ENCODE data around the gene ERG. TPM values are rescaled to one million over a fixed set of nuclear protein-coding genes. Genes with fewer than 3 reads are reported as not detected.

Gene ERG
- total and polyA plus RNA-seq, 7 experiments from 2014 or later: 0.24 to 1.3 TPM; not detected in 5

- peaks cover 0 to 4% (median 0%) of the 10 kb centered on the region in 5 donors for H3K36me3 Mint-ChIP-seq
- ATAC-seq (no peak), DNase-seq (peak in 2 of 9 donors; percentile 4 to 11)
- no peaks in the 10 kb centered on the region for H3K9me3 ChIP-seq (ENCODE audit: control insufficient read depth in 2 of 3, low read length in 3 of 3)
- no peaks in the 10 kb centered on the region for H3K36me3 ChIP-seq (ENCODE audit: control insufficient read depth in 2 of 3, insufficient read depth in 3 of 3, low read length in 3 of 3)
- H3K27me3 Mint-ChIP-seq: no peaks in the 10 kb centered on the region
- H3K4me3 Mint-ChIP-seq: no peak overlapping the region
- H3K4me1 Mint-ChIP-seq: peaks cover 0 to 5% (median 0%) of the 10 kb centered on the region in 7 donors
- H3K4me3 ChIP-seq (ENCODE audit: low read length): no peak overlapping the region
- no peaks in the 10 kb centered on the region for H3K4me1 ChIP-seq (ENCODE audit: control insufficient read depth in 2 of 2, insufficient read depth in 2 of 2, low read length in 2 of 2)
- CTCF ChIA-PET: interaction anchor here (1.1 to 1.3 kb wide), 2 partner anchors 19 to 33 kb away, joined by 3 read pairs; no protein-coding TSS in a partner anchor
- peak overlapping the region in 1 of 9 donors; percentile 72 for H3K27ac Mint-ChIP-seq
- H3K27me3 ChIP-seq (ENCODE audit: control insufficient read depth in 2 of 2, insufficient read depth in 2 of 2, low read length in 2 of 2): no peaks in the 10 kb centered on the region
- no peak overlapping the region for H3K27ac ChIP-seq (ENCODE audit: low read depth, low read length)
- intact Hi-C loops (cut with micrococcal nuclease): loop anchor here in 1 of 2 donors (1.0 to 5.0 kb wide), 2 partner anchors 36 to 114 kb away; no protein-coding TSS in a partner anchor
- POLR2A ChIA-PET: interaction anchor here (1.4 kb wide), 1 partner anchor 10 kb away, joined by 4 read pairs; no protein-coding TSS in a partner anchor
- H3K9me3 Mint-ChIP-seq: peaks cover 0 to 2% (median 0%) of the 10 kb centered on the region in 11 donors
Observed at GRCh38 chr21:38333301-38334272, 164.7 kb downstream of the ERG start.

- no peak overlapping the region for H3K4me3 ChIP-seq (ENCODE audit: low read length)
- POLR2A ChIA-PET: no interaction called here
- no peaks in the 10 kb centered on the region for H3K27me3 ChIP-seq (ENCODE audit: control insufficient read depth in 2 of 2, insufficient read depth in 2 of 2, low read length in 2 of 2)
- no peak overlapping the region for H3K27ac Mint-ChIP-seq
- intact Hi-C loops (cut with micrococcal nuclease): loop anchor here in 1 of 2 donors (5.0 kb wide), 1 partner anchor 33 kb away; no protein-coding TSS in a partner anchor
- H3K9me3 Mint-ChIP-seq: peaks cover 0 to 2% (median 0%) of the 10 kb centered on the region in 11 donors
- no peak for ATAC-seq
- H3K36me3 Mint-ChIP-seq: no peaks in the 10 kb centered on the region
- CTCF ChIA-PET: interaction anchor here (1.5 kb wide), 1 partner anchor 113 kb away, joined by 4 read pairs; no protein-coding TSS in a partner anchor
- DNase-seq: no peak
- H3K27me3 Mint-ChIP-seq: peaks cover 0 to 3% (median 0%) of the 10 kb centered on the region in 5 donors
- H3K36me3 ChIP-seq (ENCODE audit: control insufficient read depth in 2 of 3, insufficient read depth in 3 of 3, low read length in 3 of 3): no peaks in the 10 kb centered on the region
- H3K9me3 ChIP-seq (ENCODE audit: control insufficient read depth in 2 of 3, low read length in 3 of 3): no peaks in the 10 kb centered on the region
- no peak overlapping the region for H3K4me3 Mint-ChIP-seq
- H3K4me1 ChIP-seq (ENCODE audit: control insufficient read depth in 2 of 2, insufficient read depth in 2 of 2, low read length in 2 of 2): no peaks in the 10 kb centered on the region
- H3K4me1 Mint-ChIP-seq: peaks cover 0 to 8% (median 3%) of the 10 kb centered on the region in 7 donors
- H3K27ac ChIP-seq (ENCODE audit: low read depth, low read length): no peak overlapping the region
Observed at GRCh38 chr21:38330666-38331065, 167.6 kb downstream of the ERG start.

Other genes with a start within 250 kb of the ERG start
- 1 to 10 TPM in 1 of 5 experiments, under 1 TPM in 3, not detected in 1; 0.16 to 1.1 (median 0.70) TPM for gene KCNJ15, start 241.5 kb downstream of the ERG start, total RNA-seq
- not detected for gene KCNJ15, start 241.5 kb downstream of the ERG start, polyA plus RNA-seq